Uterus (tissue), 2 donors: ENCODE results near the gene EXOC6.

Experiments used
- CTCF ChIP-seq, 4 experiments: fragments of 200-600 bp in 2 of 4; fragments of 450-650 bp in 2 of 4; sonication (generic) in 2 of 4; IDR thresholded peaks; one replicate each; pipeline ENCODE4 v1.5.1; 2016 to 2019; ENCODE audit warnings: antibody characterized with exemption in 4 of 4, mild to moderate bottlenecking in 2 of 4, moderate library complexity in 1 of 4
- POLR2A ChIP-seq, 2 donors: fragments of 450-650 bp; IDR thresholded peaks; one replicate each; pipeline ENCODE4 v1.6.1; 2016; ENCODE audit warnings: antibody characterized with exemption in 2 of 2, mild to moderate bottlenecking in 1 of 2, moderate library complexity in 1 of 2

GRCh38 chr10:92907280-92907679 lies 59.0 kb downstream of the EXOC6 start:
- TF ChIP-seq CTCF (IDR thresholded peaks at IDR 0.05) (no peak), POLR2A (IDR thresholded peaks at IDR 0.05) (no peak)
